Stomach smooth muscle (tissue), 2 donors: ENCODE results near the gene GTPBP6.
"Not testable (repeated sequence)": the region's sequence is repeated elsewhere in the genome, so short reads cannot be mapped to it uniquely, and the experiment has no call there.

Experiments
- H3K27ac ChIP-seq: one replicate; pipeline ENCODE4 v1.7.0; 2013; ENCODE audit warnings: mild to moderate bottlenecking, low read length, inconsistent platforms
- H3K27me3 ChIP-seq, 2 donors: one replicate each; pipeline ENCODE4 v1.7.0; 2013; ENCODE audit warnings: low read length in 2 of 2; ENCODE audit not compliant: insufficient read depth in 2 of 2, control insufficient read depth in 1 of 2
- H3K36me3 ChIP-seq, 2 donors: one replicate each; pipeline ENCODE4 v1.7.0; 2013; ENCODE audit warnings: low read length in 2 of 2; ENCODE audit not compliant: control insufficient read depth in 2 of 2, insufficient read depth in 2 of 2
- H3K4me1 ChIP-seq: one replicate; pipeline ENCODE4 v1.7.0; 2013; ENCODE audit warnings: low read length; ENCODE audit not compliant: control insufficient read depth, insufficient read depth
- H3K4me3 ChIP-seq, 2 donors: one replicate each; pipeline ENCODE4 v1.7.0; 2013; ENCODE audit warnings: low read length in 2 of 2
- H3K9ac ChIP-seq, 2 donors: one replicate each; pipeline ENCODE4 v1.7.0; 2013; ENCODE audit warnings: low read length in 2 of 2, mild to moderate bottlenecking in 1 of 2
- H3K9me3 ChIP-seq, 2 donors: one replicate each; pipeline ENCODE4 v1.7.0; 2013; ENCODE audit warnings: low read length in 2 of 2; ENCODE audit not compliant: control insufficient read depth in 2 of 2
- donor health status: healthy.
- donor health status: Pancreatic carcinoma.

Gene GTPBP6

GRCh38 chrX:257681-258289 lies 60.8 kb downstream of the GTPBP6 start:
- Histone ChIP-seq H3K27me3 (peaks cover 0 to 2% of the 10 kb centered on the region in 2 donors), H3K4me1 (no peaks in the 10 kb centered on the region), H3K27ac (no peak overlapping the region), H3K9ac (no peak overlapping the region), H3K9me3 (no peaks in the 10 kb centered on the region), H3K4me3 (no peak overlapping the region), H3K36me3 (no peaks in the 10 kb centered on the region)

DNA sequence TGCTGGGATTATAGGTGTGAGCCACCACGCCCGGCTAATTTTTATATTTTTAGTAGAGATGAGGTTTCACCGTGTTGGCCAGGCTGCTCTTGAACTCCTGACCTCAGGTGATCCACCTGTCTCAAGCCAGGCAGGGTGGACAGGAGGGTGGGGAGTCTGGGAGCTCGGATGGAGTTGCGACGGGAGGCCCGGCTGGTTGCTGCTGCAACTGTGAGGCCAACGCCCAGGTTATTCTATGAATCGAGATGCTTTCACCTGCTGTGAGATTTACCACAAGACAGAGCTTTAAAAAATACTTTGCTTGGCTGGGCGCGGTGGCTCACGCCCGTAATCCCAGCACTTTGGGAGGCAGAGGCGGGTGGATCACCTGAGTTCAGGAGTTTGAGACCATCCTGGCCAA lies 61.5 kb downstream of the GTPBP6 start:
- H3K36me3 ChIP-seq, H3K9ac ChIP-seq, H3K9me3 ChIP-seq: not testable (repeated sequence)

DNA sequence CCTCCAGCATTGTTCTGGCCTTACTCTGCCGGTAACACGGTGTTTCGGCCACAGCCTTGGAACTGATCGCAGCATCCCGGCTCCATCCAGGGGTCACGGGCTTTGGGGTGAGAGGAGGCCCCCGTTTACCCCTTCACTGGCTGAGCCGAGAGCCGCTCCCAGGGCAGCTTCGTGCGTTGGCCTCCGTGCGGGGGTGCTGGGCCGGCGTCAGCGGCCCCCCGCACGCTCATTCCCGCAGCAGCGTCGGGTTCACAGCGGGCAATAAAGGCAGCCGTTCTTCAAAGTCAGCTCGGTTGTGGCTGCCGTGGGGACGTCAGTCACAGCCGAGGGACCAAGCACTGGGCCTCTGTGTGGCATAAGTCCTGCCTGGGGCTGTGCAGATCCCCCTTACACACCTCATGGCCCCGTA lies 62.7 kb downstream of the GTPBP6 start:
- Histone ChIP-seq H3K9me3 (no peaks in the 10 kb centered on the region), H3K9ac (no peak overlapping the region), H3K27me3 (peaks cover 0 to 2% of the 10 kb centered on the region in 2 donors), H3K27ac (no peak overlapping the region), H3K36me3 (no peaks in the 10 kb centered on the region), H3K4me3 (no peak overlapping the region), H3K4me1 (no peaks in the 10 kb centered on the region)

More for the DNA sequence above, 61.5 kb downstream of the GTPBP6 start:
- H3K27me3 ChIP-seq, H3K4me3 ChIP-seq, H3K4me1 ChIP-seq, H3K27ac ChIP-seq: not testable (repeated sequence)
